GM21825 (cell line): Measurements from ENCODE around the gene CRB1.

Experiments used
- ATAC-seq: cut with Tn5 transposase; IDR thresholded peaks from one replicate; pipeline ENCODE4 v1.9.1; 2021; ENCODE audit warnings: mild to moderate bottlenecking, moderate library complexity; ENCODE audit not compliant: unreplicated experiment

CRB1 gene

GRCh38 chr1:197302775-197303174 is 34.7 kb downstream of the CRB1 start:
- ATAC-seq, result no peak

- ATAC-seq, result no peak
Observed at GRCh38 chr1:197303463-197303862, 35.4 kb downstream of the CRB1 start.

- ATAC-seq, result no peak
Observed at GRCh38 chr1:197304638-197305200, 36.7 kb downstream of the CRB1 start.

GRCh38 chr1:197305925-197306324 is 37.9 kb downstream of the CRB1 start:
- no peak for ATAC-seq

- ATAC-seq, result no peak
Observed at GRCh38 chr1:197306381-197307062, 38.5 kb downstream of the CRB1 start.

GRCh38 chr1:197307136-197307535 is 39.1 kb downstream of the CRB1 start:
- ATAC-seq, result no peak

GRCh38 chr1:197307551-197307950 is 39.5 kb downstream of the CRB1 start:
- ATAC-seq, result no peak

- ATAC-seq, result no peak
Observed at GRCh38 chr1:197311081-197311480, 43.0 kb downstream of the CRB1 start.

- ATAC-seq, result no peak
Observed at GRCh38 chr1:197312163-197312562, 44.1 kb downstream of the CRB1 start.

- ATAC-seq, result no peak
Observed at GRCh38 chr1:197313713-197314112, 45.7 kb downstream of the CRB1 start.

GRCh38 chr1:197314682-197315081 is 46.6 kb downstream of the CRB1 start:
- no peak for ATAC-seq

- ATAC-seq, result no peak
Observed at GRCh38 chr1:197319631-197320030, 51.6 kb downstream of the CRB1 start.

GRCh38 chr1:197320991-197321531 is 53.0 kb downstream of the CRB1 start:
- no peak for ATAC-seq

GRCh38 chr1:197321811-197322210 is 53.8 kb downstream of the CRB1 start:
- ATAC-seq, result no peak

- peak; percentile 55 for ATAC-seq
Observed at GRCh38 chr1:197327776-197328364, 59.8 kb downstream of the CRB1 start.

- ATAC-seq, result no peak
Observed at GRCh38 chr1:197330213-197330612, 62.2 kb downstream of the CRB1 start.

GRCh38 chr1:197331565-197331964 is 63.5 kb downstream of the CRB1 start:
- no peak for ATAC-seq

GRCh38 chr1:197333041-197333440 is 65.0 kb downstream of the CRB1 start:
- no peak for ATAC-seq

- ATAC-seq, result no peak
Observed at GRCh38 chr1:197336571-197336970, 68.5 kb downstream of the CRB1 start.

GRCh38 chr1:197339106-197340060 is 71.3 kb downstream of the CRB1 start:
- no peak for ATAC-seq

GRCh38 chr1:197341626-197342025 is 73.6 kb downstream of the CRB1 start:
- no peak for ATAC-seq
